ENCODE data around the gene SH3BP1. TPM values are rescaled to one million over a fixed set of nuclear protein-coding genes. Genes with fewer than 3 reads are reported as not detected.
A peak's percentile ranks its signal among the peaks of the same experiment; 100 is the strongest.

SH3BP1 gene
- polyA plus RNA-seq, 2 of the 4 experiments (the other 2 are of a cell fraction) = 1.8 to 2.7 TPM

- H3K4me1 ChIP-seq = no peaks in the 10 kb centered on the region
- ATAC-seq (peak; percentile 77 to 89), FAIRE-seq (no peak), DNase-seq (ENCODE audit: low read depth in 1 of 2, low spot score in 1 of 2) (peak; percentile 32 to 57)
- no peaks in the 10 kb centered on the region for H3K9me3 ChIP-seq
- no peak overlapping the region for H3K4me3 ChIP-seq
- TF ChIP-seq EHMT2 (IDR thresholded peaks at IDR 0.05; ENCODE audit: low read depth) (no peak), KDM5A (IDR thresholded peaks at IDR 0.05) (no peak), ZFP36 (IDR thresholded peaks at IDR 0.05; ENCODE audit: borderline replicate concordance, partially characterized antibody) (no peak), RAD21 (conservative IDR thresholded peaks at IDR 0.05 in 1 of 2, IDR thresholded peaks at IDR 0.05 in 1 of 2) (peak; percentile 45 to 58), SMC3 (IDR thresholded peaks at IDR 0.05) (peak; percentile 54), JUN (IDR thresholded peaks at IDR 0.05) (no peak), CBX2 (IDR thresholded peaks at IDR 0.05; ENCODE audit: borderline replicate concordance, low read depth) (no peak), RARB (CRISPR knock-in tag; IDR thresholded peaks at IDR 0.05) (no peak), HES2 (IDR thresholded peaks at IDR 0.05) (no peak), FOSB (CRISPR knock-in tag; IDR thresholded peaks at IDR 0.05) (no peak), MYC (IDR thresholded peaks at IDR 0.05; ENCODE audit: borderline replicate concordance, low read length) (no peak), EP300 (IDR thresholded peaks at IDR 0.05) (no peak)
- TF ChIP-seq, protein P1, sequence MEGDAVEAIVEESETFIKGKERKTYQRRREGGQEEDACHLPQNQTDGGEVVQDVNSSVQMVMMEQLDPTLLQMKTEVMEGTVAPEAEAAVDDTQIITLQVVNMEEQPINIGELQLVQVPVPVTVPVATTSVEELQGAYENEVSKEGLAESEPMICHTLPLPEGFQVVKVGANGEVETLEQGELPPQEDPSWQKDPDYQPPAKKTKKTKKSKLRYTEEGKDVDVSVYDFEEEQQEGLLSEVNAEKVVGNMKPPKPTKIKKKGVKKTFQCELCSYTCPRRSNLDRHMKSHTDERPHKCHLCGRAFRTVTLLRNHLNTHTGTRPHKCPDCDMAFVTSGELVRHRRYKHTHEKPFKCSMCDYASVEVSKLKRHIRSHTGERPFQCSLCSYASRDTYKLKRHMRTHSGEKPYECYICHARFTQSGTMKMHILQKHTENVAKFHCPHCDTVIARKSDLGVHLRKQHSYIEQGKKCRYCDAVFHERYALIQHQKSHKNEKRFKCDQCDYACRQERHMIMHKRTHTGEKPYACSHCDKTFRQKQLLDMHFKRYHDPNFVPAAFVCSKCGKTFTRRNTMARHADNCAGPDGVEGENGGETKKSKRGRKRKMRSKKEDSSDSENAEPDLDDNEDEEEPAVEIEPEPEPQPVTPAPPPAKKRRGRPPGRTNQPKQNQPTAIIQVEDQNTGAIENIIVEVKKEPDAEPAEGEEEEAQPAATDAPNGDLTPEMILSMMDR (IDR thresholded peaks at IDR 0.05) = peak; percentile 70
- ChIA-PET POLR2A (no interaction called here), CTCF (interaction anchor here (0.7 to 7.1 kb wide), 21 partner anchors 9 to 166 kb away, joined by 3 to 36 read pairs (median 3); partner anchors contain the start of gene PDXP)
- H3K27ac ChIP-seq = no peak overlapping the region
- H3K4me2 ChIP-seq = no peak overlapping the region
- 58% methylated on average over 12 of the region's 22 CpGs for WGBS (ENCODE audit: missing lambda C conversion rate)
Measured at GRCh38 chr22:37623075-37624016, 16.1 kb upstream of the SH3BP1 start.

DNA sequence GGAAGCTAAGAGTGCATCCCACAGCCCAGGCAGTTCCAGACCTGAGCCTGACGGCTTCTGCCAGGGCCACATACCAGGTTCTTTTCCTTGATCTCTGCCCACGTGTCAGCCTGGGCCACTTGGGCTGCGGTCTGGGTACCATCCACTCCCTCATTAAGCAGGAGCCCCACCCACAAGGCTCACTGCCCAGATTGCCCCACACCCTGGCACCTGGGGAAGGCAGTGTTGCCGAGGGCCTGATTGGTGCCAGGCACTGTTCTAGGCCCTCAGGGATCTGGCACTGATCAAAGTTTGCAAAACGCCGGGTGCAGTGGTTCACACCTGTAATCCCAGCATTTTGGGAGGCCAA is 15.5 kb upstream of the SH3BP1 start:
- POLR2A ChIA-PET = no interaction called here
- WGBS (ENCODE audit: missing lambda C conversion rate) = 100% methylated on average over 2 of the region's 6 CpGs
- Histone ChIP-seq H3K4me1 (no peaks in the 10 kb centered on the region), H3K4me2 (no peak overlapping the region), H3K4me3 (no peak overlapping the region), H3K27ac (no peak overlapping the region), H3K9me3 (no peaks in the 10 kb centered on the region)
- CTCF ChIA-PET = interaction anchor here (0.7 to 7.1 kb wide), 10 partner anchors 8 to 149 kb away, joined by 3 to 36 read pairs (median 4); no protein-coding TSS in a partner anchor
- ATAC-seq (no peak), FAIRE-seq (no peak), DNase-seq (ENCODE audit: low read depth in 1 of 2, low spot score in 1 of 2) (no peak)
- no peak for TF ChIP-seq KDM5A (IDR thresholded peaks at IDR 0.05)
- no peak for TF ChIP-seq HES2 (IDR thresholded peaks at IDR 0.05)
- TF ChIP-seq SMC3 (IDR thresholded peaks at IDR 0.05) = no peak
- no peak for TF ChIP-seq ZNF302 (CRISPR knock-in tag; IDR thresholded peaks at IDR 0.05)
- no peak for TF ChIP-seq POLR2A (IDR thresholded peaks at IDR 0.05; ENCODE audit: low read length)
- TF ChIP-seq REST (IDR thresholded peaks at IDR 0.05) = no peak
- no peak for TF ChIP-seq CBX2 (IDR thresholded peaks at IDR 0.05; ENCODE audit: borderline replicate concordance, low read depth)
- no peak for TF ChIP-seq CBX8 (IDR thresholded peaks at IDR 0.05)
